Kidney capillary endothelial cell (primary cell): Measurements from ENCODE around the gene CASP6.

Source experiments
- DNase-seq: peaks from one replicate; pipeline ENCODE4 v3.0.0-alpha.2; 2018; ENCODE audit warnings: low spot score

CASP6 gene

GRCh38 chr4:109671350-109671749 is 31.9 kb downstream of the CASP6 start:
- no peak for DNase-seq

- DNase-seq: no peak
Measured at GRCh38 chr4:109665783-109666485, 37.3 kb downstream of the CASP6 start.

GRCh38 chr4:109662771-109663170 is 40.5 kb downstream of the CASP6 start:
- DNase-seq: no peak

- DNase-seq: no peak
Measured at GRCh38 chr4:109662116-109662515, 41.1 kb downstream of the CASP6 start.

GRCh38 chr4:109658871-109659410 is 44.3 kb downstream of the CASP6 start:
- no peak for DNase-seq

GRCh38 chr4:109657854-109658418 is 45.3 kb downstream of the CASP6 start:
- no peak for DNase-seq

- no peak for DNase-seq
Measured at GRCh38 chr4:109655396-109655795, 47.8 kb downstream of the CASP6 start.

- no peak for DNase-seq
Measured at GRCh38 chr4:109649872-109650271, 53.4 kb downstream of the CASP6 start.

GRCh38 chr4:109648997-109649575 is 54.2 kb downstream of the CASP6 start:
- DNase-seq: no peak

- DNase-seq: peak; percentile 33
Measured at GRCh38 chr4:109648266-109648996, 54.8 kb downstream of the CASP6 start.

- no peak for DNase-seq
Measured at GRCh38 chr4:109645874-109646710, 57.2 kb downstream of the CASP6 start.

GRCh38 chr4:109640644-109641043 is 62.6 kb downstream of the CASP6 start:
- DNase-seq: no peak
